HepG2 (cell line): Measurements from ENCODE around the gene CDR2L. TPM values are rescaled to one million over a fixed set of nuclear protein-coding genes. Genes with fewer than 3 reads are reported as not detected.

Experiments
- BCLAF1 ChIP-seq: fragments of 450-650 bp; IDR thresholded peaks from 2 replicates; pipeline ENCODE4 v1.6.1; 2017; ENCODE audit warnings: mild to moderate bottlenecking
- CBX2 ChIP-seq, 2 experiments: fragments of 200-600 bp in 1 of 2; sonication (generic); formaldehyde crosslinking in 1 of 2; IDR thresholded peaks; 2 replicates each; pipeline versions ENCODE4 v1.7.0 to v1.8.1; 2018 to 2022; ENCODE audit warnings: low read depth in 2 of 2, low read length in 1 of 2, mild to moderate bottlenecking in 1 of 2, missing genetic modification reagents in 1 of 2
- MAFF ChIP-seq: IDR thresholded peaks from 2 replicates; pipeline ENCODE4 v1.6.1; 2011; ENCODE audit warnings: low read depth, low read length, improper control_type of control experiment
- PRMT3 ChIP-seq: sonication (generic); formaldehyde crosslinking; IDR thresholded peaks from 2 replicates; pipeline ENCODE4 v1.8.1; 2022; ENCODE audit warnings: low read depth, mild to moderate bottlenecking, moderate library complexity, missing genetic modification reagents, borderline replicate concordance
- REPIN1 ChIP-seq: sonication (generic); formaldehyde crosslinking; IDR thresholded peaks from 2 replicates; pipeline ENCODE4 v1.8.0; 2022; ENCODE audit warnings: missing genetic modification reagents, low read depth, mild to moderate bottlenecking, borderline replicate concordance
- ZNF329 ChIP-seq: sonication (generic); formaldehyde crosslinking; IDR thresholded peaks from 2 replicates; pipeline ENCODE4 v1.9.0; 2021; ENCODE audit warnings: low read depth, mild to moderate bottlenecking, missing genetic modification reagents
- polyA plus RNA-seq, 8 experiments: library from polyadenylated mRNA; depleted of rRNA in 3 of 8; stranded (reverse) in 7 of 8; unstranded in 1 of 8; fragments of >200 nt; fragmentation: Illumina TruSeq in 4 of 8; extraction: Trizol in 4 of 8; gene quantifications; 2 replicates each; pipeline versions ENCODE4 v1.2.1 to v1.2.3, GENCODE V29; 2011 to 2016; ENCODE audit warnings: low read depth in 4 of 8, missing spikeins in 1 of 8, mixed read lengths in 1 of 8; ENCODE audit not compliant: insufficient read depth in 1 of 8
- total RNA-seq, 5 experiments: library from RNA; depleted of rRNA; stranded (reverse); fragments of >200 nt; fragmentation: Illumina TruSeq; extraction: Trizol; gene quantifications; 2 replicates each; pipeline ENCODE4 v1.2.3, GENCODE V29; 2016; ENCODE audit warnings: low read depth in 1 of 5
- TF ChIP-seq, protein P1 (sequence below): sonication (generic); formaldehyde crosslinking; IDR thresholded peaks from 2 replicates; pipeline ENCODE4 v1.4.0; 2020; ENCODE audit warnings: mild to moderate bottlenecking, missing genetic modification reagents
- TF ChIP-seq, protein P2 (sequence below): sonication (generic); formaldehyde crosslinking; IDR thresholded peaks from 2 replicates; pipeline ENCODE4 v1.4.0; 2020; ENCODE audit warnings: missing genetic modification reagents, mild to moderate bottlenecking, borderline replicate concordance
- TF ChIP-seq, protein P3 (sequence below): sonication (generic); formaldehyde crosslinking; IDR thresholded peaks from 2 replicates; pipeline ENCODE4 v1.4.0; 2020; ENCODE audit warnings: missing genetic modification reagents, mild to moderate bottlenecking, borderline replicate concordance

CDR2L gene
- total and polyA plus RNA-seq, 2 of the 13 experiments (the other 11 are each of a cell fraction or from before 2014, with no cell fraction given) = 1.9 to 2.1 TPM

GRCh38 chr17:75019146-75019545 lies 31.7 kb downstream of the CDR2L start (continued):
- TF ChIP-seq BCLAF1 = no peak
- TF ChIP-seq CBX2 (IDR thresholded peaks at IDR 0.05; ENCODE audit: low read depth, low read length) = no peak
- no peak for TF ChIP-seq CBX2 (CRISPR knock-in tag; IDR thresholded peaks at IDR 0.05; ENCODE audit: low read depth)
- TF ChIP-seq REPIN1 (CRISPR knock-in tag) = no peak
- TF ChIP-seq PRMT3 (CRISPR knock-in tag) = no peak
- TF ChIP-seq, protein P1, sequence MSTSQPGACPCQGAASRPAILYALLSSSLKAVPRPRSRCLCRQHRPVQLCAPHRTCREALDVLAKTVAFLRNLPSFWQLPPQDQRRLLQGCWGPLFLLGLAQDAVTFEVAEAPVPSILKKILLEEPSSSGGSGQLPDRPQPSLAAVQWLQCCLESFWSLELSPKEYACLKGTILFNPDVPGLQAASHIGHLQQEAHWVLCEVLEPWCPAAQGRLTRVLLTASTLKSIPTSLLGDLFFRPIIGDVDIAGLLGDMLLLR (CRISPR knock-in tag) = no peak
- TF ChIP-seq, protein P2, sequence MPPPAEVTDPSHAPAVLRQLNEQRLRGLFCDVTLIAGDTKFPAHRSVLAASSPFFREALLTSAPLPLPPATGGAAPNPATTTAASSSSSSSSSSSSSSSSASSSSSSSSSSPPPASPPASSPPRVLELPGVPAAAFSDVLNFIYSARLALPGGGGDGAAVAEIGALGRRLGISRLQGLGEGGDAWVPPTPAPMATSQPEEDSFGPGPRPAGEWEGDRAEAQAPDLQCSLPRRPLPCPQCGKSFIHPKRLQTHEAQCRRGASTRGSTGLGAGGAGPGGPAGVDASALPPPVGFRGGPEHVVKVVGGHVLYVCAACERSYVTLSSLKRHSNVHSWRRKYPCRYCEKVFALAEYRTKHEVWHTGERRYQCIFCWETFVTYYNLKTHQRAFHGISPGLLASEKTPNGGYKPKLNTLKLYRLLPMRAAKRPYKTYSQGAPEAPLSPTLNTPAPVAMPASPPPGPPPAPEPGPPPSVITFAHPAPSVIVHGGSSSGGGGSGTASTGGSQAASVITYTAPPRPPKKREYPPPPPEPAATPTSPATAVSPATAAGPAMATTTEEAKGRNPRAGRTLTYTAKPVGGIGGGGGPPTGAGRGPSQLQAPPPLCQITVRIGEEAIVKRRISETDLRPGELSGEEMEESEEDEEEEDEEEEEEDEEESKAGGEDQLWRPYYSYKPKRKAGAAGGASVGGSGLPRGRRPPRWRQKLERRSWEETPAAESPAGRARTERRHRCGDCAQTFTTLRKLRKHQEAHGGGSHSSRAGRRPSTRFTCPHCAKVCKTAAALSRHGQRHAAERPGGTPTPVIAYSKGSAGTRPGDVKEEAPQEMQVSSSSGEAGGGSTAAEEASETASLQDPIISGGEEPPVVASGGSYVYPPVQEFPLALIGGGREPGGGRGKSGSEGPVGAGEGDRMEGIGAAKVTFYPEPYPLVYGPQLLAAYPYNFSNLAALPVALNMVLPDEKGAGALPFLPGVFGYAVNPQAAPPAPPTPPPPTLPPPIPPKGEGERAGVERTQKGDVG = no peak
- TF ChIP-seq, protein P3, sequence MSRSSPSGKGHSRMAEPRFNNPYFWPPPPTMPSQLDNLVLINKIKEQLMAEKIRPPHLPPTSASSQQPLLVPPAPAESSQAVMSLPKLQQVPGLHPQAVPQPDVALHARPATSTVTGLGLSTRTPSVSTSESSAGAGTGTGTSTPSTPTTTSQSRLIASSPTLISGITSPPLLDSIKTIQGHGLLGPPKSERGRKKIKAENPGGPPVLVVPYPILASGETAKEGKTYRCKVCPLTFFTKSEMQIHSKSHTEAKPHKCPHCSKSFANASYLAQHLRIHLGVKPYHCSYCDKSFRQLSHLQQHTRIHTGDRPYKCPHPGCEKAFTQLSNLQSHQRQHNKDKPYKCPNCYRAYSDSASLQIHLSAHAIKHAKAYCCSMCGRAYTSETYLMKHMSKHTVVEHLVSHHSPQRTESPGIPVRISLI (CRISPR knock-in tag) = no peak
- no peak for TF ChIP-seq MAFF
- TF ChIP-seq ZNF329 (CRISPR knock-in tag) = no peak
